COLO668 (cell line): ENCODE measurements around the gene PARS2.

ENCODE experiments used
- DNase-seq: peaks from one replicate; lab custom pipeline; 2025; ENCODE audit not compliant: unreplicated experiment; lab: John Stamatoyannopoulos, UW

PARS2 gene

GRCh38 chr1:54764133-54764921 is at the start of gene PARS2:
Gene PARS2 (minus strand): TSS chr1:54764523. CDS start chr1:54759161, 5,362 bp downstream.
- DNase-seq = peak; percentile 100

DNA sequence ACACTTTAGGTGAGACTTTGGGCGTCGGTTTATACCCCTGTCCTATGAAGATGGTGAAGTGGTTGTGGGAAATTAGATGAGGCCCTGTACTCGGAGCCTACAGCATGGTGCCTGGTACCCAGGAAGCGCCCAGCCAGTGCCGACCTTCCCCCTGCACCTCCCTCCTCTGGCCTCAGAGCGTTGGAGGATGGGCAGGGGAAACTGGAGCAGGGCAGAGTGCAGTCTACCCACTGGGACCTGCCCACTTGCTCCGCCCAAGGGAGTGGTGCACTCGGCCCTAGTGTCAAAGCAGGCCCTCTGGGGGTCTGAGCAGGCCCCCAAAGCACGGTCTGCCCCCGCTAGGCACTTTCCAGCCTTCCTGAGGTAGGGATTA is 49.8 kb upstream of the PARS2 start:
- no peak for DNase-seq

GRCh38 chr1:54813485-54814125 is 49.3 kb upstream of the PARS2 start:
- no peak for DNase-seq

DNA sequence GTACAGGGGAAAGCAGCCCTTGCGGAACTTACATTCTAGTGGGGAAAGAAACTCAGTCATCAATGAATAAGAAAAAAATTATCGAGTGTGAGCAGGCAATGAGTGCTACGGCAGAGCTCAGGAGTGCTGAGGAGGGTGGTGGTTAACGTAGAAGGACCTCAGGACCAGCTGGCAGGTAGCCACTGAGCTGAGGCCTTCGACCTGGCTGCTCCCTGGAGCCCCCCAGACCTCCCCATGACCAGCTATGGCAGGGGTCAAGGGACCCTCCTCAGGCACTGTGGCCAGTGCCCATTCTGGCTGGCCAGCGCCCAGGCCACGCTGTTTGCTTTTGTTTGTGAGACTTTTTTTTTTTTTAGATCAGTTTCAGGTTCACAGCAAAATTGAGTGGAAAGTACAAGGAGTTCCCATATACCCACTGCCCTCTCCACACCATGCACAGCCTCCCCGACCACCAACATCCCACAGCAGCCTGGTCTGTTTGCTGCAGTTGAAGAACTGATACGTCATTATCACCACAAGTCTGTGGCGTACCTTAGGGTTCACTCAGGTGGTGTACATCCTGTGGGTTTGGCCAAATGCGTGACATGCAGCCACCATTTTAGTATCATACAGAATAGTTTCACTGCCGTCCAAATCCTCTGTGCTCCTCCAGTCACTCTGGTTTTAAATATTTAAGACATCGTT is 48.6 kb upstream of the PARS2 start:
- DNase-seq = no peak

DNA sequence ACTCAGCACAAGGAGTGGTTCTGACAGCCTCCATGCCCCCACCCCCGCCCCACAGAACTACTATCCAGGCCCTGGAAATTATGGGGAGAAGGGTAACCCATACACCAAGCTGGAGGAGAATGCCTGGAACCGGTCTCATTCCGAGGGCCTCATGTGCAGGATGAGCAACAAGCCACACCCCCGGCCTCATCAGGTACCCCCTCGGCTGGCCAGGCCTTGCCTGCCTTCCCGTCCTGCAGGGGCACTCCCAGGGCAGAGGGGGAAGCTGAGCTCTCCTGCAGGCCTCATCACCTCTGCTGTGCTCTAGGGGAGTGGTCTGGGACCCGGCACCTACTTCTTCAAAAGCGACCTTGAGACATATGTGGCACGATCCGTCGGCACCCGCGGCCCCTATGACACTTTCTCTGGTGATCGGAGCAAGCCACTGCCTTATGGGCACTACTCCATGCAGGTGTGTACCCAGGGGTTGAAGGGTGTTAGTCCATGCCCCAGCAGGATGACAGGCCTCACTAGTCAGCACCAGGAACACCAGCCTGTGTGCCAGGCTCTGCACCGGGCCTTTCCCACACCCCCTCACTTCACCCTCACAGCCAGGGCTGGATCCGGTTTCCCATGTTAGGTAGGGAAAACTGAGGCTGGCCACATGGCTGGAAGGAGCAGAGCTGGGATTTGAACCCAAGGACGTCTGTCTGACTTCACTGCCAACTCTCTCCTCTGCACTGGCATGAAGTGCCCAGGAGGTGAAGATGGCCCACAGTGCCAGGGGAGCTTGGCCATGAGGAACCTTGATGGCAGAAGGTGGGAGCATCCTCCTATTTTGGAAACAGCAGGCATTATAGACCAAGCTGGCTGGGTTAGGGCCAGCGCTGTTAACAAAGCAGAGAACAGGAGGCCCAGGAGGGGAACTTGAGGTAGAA is 47.7 kb upstream of the PARS2 start:
- no peak for DNase-seq

GRCh38 chr1:54811066-54811465 is 46.7 kb upstream of the PARS2 start:
- no peak for DNase-seq

DNA sequence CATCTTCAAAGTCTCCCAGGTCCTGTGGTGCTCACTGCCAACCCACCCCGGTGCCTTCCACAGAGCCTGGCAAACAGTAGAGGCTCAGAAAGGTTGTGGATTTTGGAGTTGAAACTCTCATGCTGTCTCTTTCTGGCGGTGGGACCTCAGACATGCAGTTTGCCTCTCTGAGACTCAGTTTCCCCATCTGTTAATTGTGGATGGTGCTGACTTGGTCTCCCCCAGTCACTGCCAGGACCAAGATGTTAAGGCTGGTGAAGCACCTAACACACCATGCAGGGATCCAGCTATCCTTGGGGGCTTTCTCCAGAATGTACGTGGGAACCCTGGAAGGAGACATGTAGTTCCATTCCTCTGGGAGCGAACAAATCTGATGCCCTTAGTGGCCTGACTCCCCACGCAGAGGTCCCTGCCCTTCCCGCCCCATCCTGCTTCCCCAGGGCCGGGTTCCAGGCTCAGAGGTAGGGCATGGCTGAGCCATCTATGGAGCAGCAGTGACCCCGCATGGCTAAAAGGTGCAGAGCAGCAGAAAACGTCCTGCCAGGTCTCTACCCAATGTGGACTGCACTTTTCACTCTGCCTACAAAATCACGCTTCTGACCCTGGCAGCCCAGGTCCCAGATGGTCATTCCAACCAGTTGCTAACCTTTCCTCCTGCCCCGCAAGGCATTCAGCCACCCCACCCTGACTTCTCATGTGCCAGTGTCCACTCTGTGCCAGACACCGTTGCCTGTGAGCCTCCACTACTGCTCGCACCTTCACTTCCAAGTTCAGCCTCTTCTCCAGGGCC is 46.0 kb upstream of the PARS2 start:
- peak; percentile 77 for DNase-seq

- DNase-seq = no peak
These were observed 45.3 kb upstream of the PARS2 start for GRCh38 chr1:54809496-54810074.

DNA sequence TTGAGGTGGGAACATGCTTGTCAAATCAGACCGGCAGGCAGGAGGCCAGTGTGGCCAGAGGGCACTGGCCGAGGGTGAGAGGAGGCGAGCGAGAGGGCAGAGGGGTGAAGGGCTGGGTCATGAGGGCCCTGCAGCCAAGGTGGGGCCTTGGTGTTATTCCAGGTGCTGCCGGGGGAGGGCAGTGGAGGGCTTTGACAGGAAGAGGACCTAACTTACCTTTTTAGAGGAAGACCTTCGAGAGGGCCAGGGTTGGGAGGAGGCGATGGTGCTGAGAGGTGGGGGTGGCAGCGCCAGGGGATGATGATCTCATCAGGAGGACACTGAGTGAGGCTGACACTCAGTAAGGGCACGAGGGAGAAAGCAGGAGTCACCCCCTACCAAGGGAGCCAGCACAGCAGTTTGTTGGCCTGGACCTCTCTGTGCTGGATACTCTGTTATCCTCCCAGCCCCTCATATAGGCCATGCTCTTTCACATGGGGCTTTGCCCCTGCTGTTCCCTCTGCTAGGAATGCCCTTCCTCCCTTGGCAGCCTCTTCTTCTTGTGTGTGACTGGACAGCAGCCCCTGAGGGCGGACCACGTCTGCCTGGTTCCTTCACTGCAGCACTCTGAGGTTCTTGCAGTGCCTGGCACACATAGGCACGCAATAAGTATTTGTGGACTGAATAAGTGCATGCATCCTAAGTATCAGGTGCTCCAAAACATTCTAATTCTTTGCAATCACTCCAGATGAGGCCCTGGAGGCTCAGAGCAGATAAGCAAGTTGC is 44.3 kb upstream of the PARS2 start:
- no peak for DNase-seq

DNA sequence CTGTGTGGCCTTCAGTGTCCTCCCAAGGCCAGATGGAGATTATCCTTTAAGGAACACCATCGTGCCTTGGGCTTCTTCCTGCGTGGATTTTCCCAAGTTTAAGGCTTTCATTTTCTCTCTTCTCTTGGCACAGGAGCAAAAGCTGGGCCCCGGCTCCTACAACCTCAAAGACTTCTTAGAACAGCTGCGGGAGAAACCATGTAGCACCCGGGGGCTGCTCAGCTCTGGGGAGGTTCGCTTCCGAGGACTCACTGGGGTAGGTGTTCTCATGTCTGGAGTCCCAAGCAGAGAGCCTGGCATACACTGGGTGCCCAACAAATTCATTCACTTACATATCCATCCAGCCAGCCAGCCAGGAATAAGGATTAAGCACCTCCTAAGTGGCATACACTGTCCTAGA is 43.4 kb upstream of the PARS2 start:
- no peak for DNase-seq

GRCh38 chr1:54806931-54807611 is 42.7 kb upstream of the PARS2 start:
- DNase-seq = no peak

- no peak for DNase-seq
These were observed 41.7 kb upstream of the PARS2 start for GRCh38 chr1:54805981-54806381.

GRCh38 chr1:54805466-54805865 is 41.1 kb upstream of the PARS2 start:
- no peak for DNase-seq

GRCh38 chr1:54804471-54805132 is 40.3 kb upstream of the PARS2 start:
- no peak for DNase-seq

GRCh38 chr1:54803761-54804470 is 39.6 kb upstream of the PARS2 start:
- no peak for DNase-seq

- DNase-seq = peak; percentile 83
These were observed 36.8 kb upstream of the PARS2 start, which contains the start of gene TTC22 for GRCh38 chr1:54800899-54801759. Gene TTC22 (minus strand): TSS chr1:54801323. CDS start chr1:54801163, 160 bp downstream.
